HG03520 (cell line): ENCODE measurements around the gene DNASE1L1.
"Not testable (repeated sequence)": the region's sequence is repeated elsewhere in the genome, so short reads cannot be mapped to it uniquely, and the experiment has no call there.

Source experiments
- ATAC-seq: cut with Tn5 transposase; IDR thresholded peaks from one replicate; pipeline ENCODE4 v1.9.1; 2021; ENCODE audit warnings: mild to moderate bottlenecking, moderate library complexity; ENCODE audit not compliant: unreplicated experiment

The DNASE1L1 gene

DNA sequence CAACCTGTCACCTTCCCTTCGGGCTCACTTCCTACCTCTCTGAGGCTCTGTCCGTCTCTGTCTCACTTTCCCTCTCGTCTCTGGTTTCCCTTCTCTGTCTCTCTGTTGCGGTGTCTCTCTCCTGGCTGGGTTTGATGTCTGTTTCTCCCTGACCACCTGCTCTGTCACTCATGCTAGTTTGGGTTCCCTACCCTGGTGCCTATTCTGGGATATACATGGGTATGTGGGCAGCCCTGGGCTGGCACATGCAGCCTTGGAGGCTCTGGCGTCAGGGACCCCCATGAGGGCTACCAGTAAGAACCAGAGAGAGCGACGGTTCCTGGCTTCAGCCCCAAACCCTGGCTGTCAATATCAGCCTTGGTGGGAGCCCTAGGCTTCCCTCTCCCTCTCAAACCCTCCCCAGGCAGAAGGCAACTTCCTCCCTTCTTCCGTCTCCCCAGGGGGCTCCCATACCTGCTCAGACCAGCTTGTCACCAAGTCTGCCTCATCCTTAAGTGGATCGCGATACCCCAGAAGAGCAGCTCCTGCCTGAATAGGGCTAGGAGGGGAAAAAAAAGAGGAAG lies 314 bp downstream of the DNASE1L1 start:
- ATAC-seq: no peak

DNA sequence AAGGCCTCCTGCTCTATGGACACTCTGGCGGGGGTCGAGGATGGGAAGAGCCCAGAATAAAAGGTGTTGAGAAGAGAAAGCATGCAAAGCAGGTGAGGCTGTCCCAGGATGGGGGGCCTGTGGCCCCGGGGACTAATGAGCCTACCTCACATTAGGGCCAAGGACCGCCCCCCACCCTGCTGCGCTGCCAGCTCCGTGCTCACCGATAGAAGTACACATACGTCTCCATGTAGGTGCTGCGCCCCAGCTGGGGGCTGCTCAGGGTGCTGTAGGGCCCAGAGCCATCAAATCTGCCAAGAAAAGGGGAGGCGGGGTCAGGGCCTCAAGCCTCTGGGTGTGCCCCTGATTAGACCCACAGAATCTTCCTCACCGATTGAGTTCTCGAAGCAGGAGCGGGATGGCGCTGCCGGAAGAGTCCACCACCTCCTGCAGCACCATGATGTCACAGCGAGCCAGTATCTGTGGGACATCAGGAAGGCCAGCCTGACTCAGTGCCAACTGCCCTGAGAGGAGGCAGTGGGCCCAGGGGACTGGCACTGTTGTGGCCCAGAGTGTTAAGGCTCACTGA lies 4.3 kb downstream of the DNASE1L1 start:
- ATAC-seq: no peak

DNA sequence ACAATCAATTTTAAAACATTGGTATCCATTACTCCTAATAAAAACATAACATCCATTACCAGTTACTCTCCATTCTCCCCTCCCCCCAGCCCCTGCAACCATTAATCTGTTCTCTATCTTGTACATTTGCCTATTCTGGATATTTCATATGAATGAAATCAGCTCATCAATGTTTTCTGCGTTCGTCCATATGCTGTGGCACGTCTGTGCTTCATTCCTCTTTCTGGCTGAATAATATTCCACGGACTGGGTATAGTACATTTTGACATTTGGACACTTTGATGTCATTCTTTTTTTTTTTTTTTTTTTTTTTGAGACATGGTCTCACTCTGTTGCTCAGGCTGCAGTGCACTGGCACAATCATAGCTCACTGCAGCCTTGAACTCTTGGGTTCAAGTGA lies 5.2 kb downstream of the DNASE1L1 start:
- ATAC-seq: no peak

DNA sequence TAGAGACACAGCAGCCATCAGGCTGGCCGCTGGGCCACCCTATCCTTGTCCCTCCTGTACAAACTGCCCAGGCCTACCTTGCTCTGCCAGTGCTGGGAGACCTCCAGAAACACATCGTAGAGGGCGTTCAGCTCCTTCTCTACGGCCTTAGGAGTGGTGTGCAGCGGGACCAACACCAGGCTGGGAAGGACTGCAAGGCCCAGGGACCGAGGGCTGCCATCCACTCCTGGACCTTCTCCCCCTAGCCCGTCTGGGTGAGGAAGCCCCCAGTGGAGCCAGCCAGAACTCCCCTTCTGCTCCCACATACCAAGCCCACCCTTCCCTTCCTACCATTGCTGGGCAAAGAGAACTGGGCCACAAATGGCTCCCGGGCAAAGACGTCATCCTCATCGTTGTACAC lies 5.9 kb downstream of the DNASE1L1 start:
- no peak for ATAC-seq

DNA sequence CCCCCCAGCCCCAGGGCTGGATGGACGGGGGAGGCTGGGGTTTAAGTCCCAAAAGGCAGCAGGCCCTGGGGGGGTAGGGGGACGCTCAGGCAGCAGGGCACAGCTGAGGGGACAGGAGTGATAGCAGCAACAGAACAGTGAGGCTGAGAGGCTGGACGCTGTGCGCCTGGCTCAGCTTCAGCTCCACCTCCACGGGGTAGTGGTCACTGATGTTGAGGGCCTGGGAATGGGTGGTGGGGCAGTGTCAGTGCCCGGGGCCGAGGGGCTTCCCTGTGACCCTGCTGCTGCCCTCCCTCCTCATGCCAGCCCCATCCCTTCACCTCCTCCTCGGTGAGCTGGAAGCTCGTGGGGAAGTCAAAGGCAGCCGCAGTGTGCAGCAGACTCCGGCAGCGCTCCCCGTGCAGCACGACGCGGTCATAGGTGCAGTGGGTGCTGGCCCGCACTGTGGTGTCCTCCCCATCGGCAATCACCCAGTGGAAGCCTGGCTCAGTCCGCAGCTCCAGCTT lies 6.4 kb downstream of the DNASE1L1 start:
- no peak for ATAC-seq

DNA sequence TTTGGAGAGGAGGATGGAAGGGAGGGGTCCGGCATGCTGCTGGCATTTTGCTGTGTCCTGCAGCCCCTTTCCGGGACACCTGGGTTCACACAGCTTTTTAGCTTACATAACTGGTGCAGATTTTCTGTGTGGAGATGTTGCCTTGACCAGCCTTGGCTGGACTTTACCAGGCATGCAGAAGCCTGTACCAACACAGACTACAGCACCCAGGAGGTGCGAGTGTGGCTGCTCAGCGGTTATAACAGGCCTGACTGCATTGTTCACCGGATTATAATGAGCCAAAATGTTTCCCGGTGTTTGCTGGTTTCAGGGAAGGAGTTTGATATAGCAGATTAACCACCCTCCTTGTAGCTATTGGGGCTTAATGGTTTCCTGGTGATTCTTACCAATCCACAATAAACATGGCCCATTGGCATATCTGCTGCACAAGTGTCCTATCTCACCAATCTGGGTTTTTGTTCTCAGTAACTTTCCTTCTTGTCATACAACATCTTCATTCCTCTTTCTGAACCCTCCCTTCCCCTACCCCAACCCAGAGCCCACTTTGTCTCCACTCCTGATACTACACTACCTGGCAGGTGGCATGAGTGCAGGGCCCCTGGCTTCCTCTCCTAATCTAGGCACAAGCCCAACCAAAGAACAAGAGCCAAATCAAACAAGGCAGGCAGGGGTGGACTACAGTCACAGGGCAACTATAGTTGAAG lies 7.0 kb downstream of the DNASE1L1 start:
- no peak for ATAC-seq

DNA sequence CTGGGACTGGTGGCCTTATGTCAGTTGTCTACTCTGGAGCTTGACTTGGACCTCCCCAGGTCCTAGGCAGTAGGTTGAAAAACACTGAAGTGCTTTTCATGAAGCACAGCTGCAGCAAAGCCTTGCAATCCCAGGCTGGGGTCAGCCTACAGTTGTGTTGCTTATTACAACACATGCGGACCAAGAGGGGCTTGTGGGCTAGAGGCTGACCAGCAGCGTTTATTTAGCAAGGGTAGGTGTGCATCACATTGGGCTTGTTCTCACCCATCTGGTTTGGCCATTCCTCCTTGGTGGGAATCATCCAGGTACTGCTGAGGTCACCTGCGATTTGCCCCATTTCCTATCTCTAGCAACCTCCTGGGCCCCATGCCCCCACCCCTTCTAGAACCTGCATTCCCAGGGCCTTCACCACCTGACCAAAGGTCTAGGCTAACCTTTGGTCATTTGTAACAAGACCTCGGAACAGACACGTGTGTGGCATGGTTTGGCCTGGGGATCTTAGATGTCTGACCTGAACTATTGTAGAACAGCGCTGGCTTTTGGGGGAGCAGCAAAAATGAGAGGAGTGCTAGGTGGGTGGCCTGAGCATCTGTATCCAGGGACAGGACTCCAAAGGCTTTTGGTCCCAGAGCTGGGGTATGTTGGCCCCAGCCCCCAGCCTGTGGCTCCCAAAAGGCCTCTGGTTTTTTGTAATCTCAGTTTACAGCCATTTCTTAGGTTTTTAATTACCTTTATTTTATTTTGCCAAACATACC lies 7.8 kb downstream of the DNASE1L1 start:
- ATAC-seq: no peak

DNA sequence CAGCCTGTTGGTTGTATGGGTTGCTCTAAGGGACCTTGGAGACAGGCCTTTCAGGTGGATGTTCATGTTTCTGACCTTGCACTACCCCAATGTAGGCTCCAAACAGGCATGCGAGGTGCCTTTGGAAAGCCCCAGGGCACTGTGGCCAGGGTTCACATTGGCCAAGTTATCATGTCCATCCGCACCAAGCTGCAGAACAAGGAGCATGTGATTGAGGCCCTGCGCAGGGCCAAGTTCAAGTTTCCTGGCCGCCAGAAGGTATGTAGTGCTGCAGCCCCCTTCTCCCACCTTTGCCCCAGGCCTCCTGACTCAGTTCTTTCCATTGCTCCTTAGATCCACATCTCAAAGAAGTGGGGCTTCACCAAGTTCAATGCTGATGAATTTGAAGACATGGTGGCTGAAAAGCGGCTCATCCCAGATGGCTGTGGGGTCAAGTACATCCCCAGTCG lies 8.7 kb downstream of the DNASE1L1 start:
- not testable (repeated sequence) for ATAC-seq

DNA sequence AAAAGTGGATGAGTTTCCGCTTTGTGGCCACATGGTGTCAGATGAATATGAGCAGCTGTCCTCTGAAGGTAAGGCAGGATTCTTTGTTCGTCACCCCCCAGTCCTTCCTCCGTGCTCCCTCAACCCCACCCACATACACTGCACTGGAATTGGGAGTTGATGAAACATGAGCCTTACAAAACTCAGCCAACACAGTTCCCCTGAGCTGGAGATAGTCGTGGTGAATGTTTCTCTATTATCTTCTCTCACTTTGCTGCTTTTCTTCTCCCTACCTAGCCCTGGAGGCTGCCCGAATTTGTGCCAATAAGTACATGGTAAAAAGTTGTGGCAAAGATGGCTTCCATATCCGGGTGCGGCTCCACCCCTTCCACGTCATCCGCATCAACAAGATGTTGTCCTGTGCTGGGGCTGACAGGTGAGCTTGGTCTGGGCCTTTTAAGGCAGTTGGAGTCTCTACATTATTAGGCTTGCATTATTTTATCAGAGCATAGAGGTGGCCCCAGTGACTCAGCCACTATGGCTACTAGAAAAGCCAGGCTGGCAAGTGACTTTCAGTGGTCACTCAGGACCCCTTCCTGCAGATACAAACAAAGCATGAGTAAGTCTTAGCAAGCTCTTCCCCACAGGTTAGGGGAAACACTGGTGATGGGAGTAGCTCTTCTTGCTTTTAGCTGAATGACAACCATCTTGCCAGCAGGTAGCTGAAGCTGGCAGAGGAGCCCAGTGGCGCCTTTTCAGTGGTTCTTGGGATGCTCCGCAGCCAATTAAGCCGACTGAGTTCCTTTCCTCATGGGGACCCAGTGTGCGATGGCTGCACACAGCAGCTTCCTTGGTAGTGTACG lies 9.3 kb downstream of the DNASE1L1 start:
- no peak for ATAC-seq

DNA sequence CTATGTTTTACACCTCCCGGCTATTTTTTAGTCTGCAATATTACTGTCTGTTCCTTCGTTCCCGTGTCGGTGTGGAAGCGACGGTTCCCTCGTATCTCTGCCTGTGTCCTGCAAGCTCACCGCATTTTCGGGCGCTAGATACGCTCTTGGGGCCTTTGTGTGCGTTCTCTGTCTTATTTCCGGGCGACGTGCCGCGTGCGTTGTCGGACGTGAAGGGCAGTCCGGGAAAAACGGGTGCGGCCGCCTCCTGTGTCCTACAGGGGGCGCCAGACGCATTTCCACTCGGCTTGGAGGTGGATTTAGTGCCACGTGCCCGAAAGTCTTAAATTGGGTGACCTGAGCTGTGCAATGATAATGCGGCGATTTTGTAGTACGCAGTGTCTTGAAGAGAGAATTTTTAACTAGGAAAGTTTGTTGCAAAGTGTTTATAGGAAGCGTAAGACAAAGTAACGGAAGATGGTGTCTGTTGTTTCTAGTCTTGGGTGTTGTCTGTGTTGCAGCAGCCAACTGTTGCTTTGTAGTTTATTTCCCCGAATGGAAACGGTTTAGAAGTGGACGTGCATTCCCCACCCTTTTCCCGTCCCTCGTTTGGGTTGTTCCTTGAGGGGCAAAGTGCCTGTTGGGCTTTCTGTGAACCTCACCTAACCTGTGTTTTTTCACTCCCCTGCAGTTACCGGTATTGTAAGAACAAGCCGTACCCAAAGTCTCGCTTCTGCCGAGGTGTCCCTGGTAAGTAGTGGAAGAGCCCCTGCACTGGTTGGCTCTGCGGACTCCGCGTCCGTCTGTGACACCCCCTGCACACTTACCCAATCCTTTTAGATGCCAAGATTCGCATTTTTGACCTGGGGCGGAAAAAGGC lies 10.2 kb downstream of the DNASE1L1 start:
- no peak for ATAC-seq

DNA sequence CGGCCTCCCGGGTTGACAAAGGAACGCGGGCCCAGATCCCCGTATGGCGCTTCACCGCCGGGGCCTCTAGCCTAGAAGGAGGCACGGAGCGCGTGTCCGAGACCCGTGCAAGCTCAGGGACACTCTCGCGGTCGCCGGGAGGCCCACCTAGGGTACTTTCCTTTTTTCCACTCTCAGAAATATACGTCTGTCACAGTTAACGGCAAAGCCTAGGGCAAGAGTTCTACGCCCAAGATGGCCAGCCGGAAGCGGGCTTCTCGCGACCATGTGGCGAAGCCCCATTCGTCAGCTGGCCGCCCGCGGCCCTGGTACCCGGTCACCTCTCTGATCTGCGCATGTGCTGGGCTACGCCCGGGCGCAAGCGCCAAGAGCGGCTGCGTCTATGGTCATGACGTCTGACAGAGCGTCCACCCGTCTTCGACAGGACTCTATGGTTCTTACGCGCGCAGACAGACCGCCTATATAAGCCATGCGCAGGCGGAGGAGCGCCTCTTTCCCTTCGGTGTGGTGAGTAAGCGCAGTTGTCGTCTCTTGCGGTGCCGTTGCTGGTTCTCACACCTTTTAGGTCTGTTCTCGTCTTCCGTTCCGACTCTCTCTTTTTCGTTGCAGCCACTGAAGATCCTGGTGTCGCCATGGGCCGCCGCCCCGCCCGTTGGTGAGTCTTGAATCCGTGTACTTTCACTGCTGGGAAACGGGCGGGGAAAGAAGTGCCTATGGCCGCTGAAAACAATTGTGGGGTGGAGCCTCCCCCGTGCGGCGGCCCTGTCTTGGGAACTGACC lies 11.0 kb downstream of the DNASE1L1 start, which contains the start of gene RPL10:
Gene RPL10 (plus strand): TSS at position 490 of the 780 bp plus-strand sequence. CDS start 143 bp downstream, at position 633.
- ATAC-seq: peak; percentile 74

DNA sequence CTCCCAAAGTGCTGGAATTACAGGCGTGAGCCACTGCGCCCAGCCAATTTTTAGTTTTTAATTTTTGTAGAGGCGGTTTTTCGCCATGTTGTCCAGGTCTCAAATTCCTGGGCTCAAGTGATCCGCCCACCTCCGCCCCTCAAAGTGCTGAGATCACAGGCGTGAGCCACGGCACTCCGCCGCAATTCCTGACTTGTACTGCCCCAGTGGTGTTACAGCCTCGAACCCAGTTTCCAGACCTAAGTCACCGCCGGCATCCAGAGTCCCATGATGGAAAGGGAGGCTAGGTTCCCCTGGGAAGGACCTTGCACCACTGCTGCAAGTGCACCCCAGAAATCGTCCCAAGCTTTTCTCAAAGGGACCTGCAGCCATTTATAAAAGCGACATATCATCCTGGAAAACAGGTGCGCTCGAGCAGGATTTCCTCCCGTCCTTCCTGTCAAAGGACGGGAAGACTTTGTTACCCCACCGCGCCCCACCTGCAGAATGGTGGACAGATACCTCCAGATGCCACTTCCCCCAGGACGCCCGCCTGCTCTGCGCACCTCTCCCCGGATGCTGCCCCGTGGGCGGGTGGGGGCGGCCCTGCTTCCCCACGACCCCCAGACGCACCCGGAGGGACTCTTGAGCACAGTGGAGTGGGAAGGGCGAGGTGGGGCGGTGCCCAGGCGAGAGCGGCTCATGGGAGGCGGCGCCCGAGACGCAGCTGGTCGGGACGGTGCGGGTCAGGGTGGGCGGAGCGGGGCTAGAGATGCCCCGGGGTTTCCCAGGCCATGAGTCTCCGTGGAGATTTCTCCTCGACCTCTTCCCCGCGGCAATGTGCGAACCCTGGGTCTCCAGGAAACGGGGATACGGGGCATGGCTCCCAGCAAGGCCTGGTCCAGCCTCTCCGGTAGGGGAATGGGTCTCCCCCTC lies 11.8 kb downstream of the DNASE1L1 start:
- peak; percentile 41 for ATAC-seq

DNA sequence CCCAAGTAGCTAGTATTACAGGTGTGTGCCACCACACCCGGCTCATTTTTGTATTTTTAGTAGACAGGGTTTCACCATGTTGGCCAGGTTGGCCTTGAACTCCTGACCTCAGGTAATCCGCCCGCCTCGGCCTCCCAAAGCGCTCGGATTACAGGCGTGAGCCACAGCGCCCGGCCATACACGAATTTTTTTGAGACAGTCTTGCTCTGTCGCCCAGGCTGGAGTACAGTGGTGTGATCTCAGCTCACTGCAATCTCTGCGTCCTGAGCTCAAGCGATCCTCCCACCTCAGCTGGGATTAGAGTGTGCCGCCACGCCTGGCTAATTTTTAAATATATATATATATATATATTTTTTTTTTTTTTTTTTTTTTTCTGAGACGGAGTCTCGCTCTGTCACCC lies 12.7 kb downstream of the DNASE1L1 start:
- ATAC-seq: not testable (repeated sequence)

DNA sequence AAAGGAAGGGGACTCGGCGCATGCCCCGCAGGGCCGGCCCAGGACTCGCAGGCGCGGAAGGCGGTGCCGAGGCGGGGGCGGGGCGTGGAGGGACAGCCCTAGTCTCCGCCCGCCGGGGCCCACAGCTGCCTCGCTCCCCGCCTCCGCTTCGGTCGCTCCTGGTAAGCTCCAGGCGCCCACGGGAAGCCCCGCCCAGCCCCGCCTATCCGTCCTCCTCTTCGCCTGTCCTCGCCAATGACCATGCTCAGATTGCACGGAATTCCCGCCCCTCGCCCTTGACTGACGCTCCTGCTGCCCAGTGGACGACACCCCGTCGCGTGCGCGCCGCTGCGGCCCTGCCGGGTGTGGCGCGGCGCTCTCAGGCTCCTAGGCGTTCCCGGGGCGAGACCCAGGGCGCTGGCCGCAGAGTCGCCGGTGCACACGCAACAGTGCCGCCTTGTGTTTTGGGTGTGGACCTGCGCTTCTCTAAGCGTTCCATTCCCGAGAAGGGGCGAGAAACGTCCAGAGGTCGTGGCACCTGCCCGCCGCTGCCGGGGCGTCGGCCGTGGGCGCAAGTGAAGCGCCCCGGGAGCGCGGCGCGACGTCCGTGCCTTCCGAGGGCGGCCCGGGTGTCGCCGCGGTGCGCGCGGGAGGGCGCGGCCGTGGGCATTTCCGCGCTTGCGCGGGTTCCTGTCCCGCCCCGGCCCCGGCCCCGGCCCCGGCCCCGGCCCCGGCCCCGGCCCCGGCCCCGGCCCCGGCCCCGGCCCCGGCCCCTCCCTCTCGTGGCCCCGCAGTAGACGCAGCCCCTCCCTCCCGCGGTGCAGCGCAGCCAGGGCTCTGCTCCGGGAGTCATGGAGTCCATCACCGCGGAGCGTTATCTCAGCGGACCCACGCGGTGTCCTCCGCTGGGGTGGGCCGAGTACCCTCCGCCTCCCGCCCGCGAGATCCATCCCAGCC lies 19.0 kb downstream of the DNASE1L1 start:
- peak; percentile 65 for ATAC-seq

DNA sequence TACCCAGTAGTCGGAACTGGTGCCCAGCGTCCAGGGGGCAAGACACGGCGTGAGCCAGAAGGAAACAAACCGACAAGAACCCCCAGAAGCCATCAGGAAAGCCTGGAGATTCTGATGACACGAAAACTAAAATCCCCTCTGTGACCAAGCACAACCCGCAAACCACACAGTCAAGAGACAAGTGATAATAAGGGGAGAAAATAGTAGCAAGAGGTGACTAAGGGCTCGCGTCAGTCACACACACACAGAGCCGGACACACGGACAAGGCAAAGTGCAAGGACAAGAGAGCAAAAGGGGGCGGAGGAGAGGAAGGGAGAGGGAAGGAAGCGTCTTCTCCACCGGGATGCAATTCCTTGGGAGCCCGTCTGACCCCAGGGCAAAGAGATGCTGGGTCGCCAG lies 20.4 kb downstream of the DNASE1L1 start:
- ATAC-seq: not testable (repeated sequence)

DNA sequence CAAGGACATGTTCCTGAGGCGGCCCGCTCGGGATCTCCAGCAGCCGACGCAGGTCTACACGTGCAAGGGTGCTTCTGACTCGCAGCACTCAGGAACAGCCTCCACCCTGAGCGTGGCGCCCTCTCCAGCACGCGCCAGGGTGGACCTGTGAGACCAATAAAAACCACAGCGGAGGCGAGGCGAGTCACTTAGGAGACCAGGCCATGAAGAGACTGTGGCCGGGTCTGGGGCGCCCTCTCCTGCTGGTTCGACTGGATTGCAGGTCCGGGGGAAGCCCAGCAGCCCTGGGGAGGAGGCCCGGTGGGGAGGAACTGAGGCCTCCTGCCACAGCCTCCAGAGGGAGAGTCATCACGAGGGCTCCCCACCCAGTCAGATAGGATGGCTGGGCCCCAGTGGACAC lies 21.0 kb downstream of the DNASE1L1 start:
- ATAC-seq: not testable (repeated sequence)
